Esophagus squamous epithelium (tissue), 4 donors: ENCODE measurements around the gene PRPS1L1.

Experiments
- POLR2A ChIP-seq, 4 donors: fragments of 450-650 bp; IDR thresholded peaks; one replicate each; pipeline ENCODE4 v1.6.1; 2017; ENCODE audit warnings: antibody characterized with exemption in 4 of 4, mild to moderate bottlenecking in 4 of 4, moderate library complexity in 3 of 4
- TF ChIP-seq, protein P1 (sequence below), 6 experiments: fragments of 450-650 bp in 4 of 6; fragments of 200-600 bp in 2 of 6; sonication (generic) in 2 of 6; IDR thresholded peaks; one replicate each; pipeline ENCODE4 v1.5.1; 2016 to 2019; ENCODE audit warnings: antibody characterized with exemption in 6 of 6, mild to moderate bottlenecking in 4 of 6, moderate library complexity in 4 of 6

DNA sequence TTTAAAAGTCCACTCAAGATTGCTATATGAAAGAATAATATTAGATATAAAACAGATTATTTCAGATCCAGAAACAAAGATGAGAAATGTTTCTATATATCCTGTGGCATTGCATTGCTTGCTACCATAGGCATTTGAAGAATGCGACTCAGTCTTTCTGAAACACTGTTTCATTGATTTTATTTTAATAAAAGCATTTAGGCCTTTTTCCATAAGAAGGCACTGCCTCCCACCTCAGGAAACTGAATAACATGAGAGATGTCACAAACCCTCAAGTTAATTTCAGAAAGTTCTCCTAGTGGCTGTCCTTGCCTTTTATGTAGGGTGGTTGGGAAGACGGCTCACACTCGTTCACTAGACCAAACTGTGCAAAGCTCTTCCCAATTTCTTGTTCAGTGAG, 23.3 kb downstream of the PRPS1L1 start:
- TF ChIP-seq, protein P1, sequence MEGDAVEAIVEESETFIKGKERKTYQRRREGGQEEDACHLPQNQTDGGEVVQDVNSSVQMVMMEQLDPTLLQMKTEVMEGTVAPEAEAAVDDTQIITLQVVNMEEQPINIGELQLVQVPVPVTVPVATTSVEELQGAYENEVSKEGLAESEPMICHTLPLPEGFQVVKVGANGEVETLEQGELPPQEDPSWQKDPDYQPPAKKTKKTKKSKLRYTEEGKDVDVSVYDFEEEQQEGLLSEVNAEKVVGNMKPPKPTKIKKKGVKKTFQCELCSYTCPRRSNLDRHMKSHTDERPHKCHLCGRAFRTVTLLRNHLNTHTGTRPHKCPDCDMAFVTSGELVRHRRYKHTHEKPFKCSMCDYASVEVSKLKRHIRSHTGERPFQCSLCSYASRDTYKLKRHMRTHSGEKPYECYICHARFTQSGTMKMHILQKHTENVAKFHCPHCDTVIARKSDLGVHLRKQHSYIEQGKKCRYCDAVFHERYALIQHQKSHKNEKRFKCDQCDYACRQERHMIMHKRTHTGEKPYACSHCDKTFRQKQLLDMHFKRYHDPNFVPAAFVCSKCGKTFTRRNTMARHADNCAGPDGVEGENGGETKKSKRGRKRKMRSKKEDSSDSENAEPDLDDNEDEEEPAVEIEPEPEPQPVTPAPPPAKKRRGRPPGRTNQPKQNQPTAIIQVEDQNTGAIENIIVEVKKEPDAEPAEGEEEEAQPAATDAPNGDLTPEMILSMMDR (IDR thresholded peaks at IDR 0.05): no peak
- no peak for TF ChIP-seq POLR2A (IDR thresholded peaks at IDR 0.05)
